PFSK-1 (cell line): ENCODE data around the gene ENTPD7.

Experiments used
- FOXP2 ChIP-seq: optimal IDR thresholded peaks from 2 replicates; pipeline ENCODE3; 2011; ENCODE audit warnings: borderline replicate concordance, control low read depth, inconsistent platforms; ENCODE audit not compliant: insufficient read depth; ENCODE audit errors: extremely low read length, extremely low read depth
- POLR2AphosphoS5 ChIP-seq: IDR thresholded peaks from 2 replicates; pipeline ENCODE4 v1.6.1; 2012; ENCODE audit warnings: low read depth, mild to moderate bottlenecking, control low read depth, low read length, moderate library complexity
- REST ChIP-seq, 2 experiments: IDR thresholded peaks; 2 replicates each; pipeline versions ENCODE4 v1.6.1 to v1.8.0; 2011 to 2012; ENCODE audit warnings: low read depth in 2 of 2, low read length in 2 of 2, control low read depth in 1 of 2, inconsistent platforms in 1 of 2, mild to moderate bottlenecking in 1 of 2, moderate library complexity in 1 of 2; ENCODE audit not compliant: insufficient read depth in 1 of 2
- SIN3A ChIP-seq: IDR thresholded peaks from 2 replicates; pipeline ENCODE4 v1.6.1; 2012; ENCODE audit warnings: mild to moderate bottlenecking, low read length, moderate library complexity, borderline replicate concordance; ENCODE audit not compliant: insufficient read depth
- TAF1 ChIP-seq: IDR thresholded peaks from 2 replicates; pipeline ENCODE4 v1.6.1; 2012; ENCODE audit warnings: low read length, control low read depth, borderline replicate concordance; ENCODE audit not compliant: insufficient read depth

ENTPD7 gene

DNA sequence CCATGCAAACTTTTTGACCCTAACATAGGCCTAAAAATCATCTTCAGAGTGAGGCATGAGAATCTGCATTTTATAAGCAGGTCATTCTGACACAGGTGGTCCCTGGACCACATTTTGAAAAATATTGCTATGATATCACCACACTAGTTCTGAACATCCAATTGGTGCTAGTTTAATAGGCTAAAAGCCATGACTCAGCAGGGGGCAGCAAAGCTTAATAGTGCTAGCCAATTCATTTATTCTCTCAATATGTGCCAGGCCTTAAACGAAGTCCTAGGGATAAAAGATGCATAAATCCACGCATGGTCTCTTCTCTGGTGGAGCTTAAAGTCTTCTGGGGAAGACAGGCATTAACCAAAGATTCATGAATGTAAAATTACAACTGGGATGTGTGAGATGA lies 28.9 kb upstream of the ENTPD7 start:
- TF ChIP-seq SIN3A (no peak), REST (IDR thresholded peaks at IDR 0.05; ENCODE audit: insufficient read depth in 1 of 2, low read depth in 2 of 2, low read length in 2 of 2) (no peak), TAF1 (no peak), FOXP2 (no peak), POLR2AphosphoS5 (no peak)

DNA sequence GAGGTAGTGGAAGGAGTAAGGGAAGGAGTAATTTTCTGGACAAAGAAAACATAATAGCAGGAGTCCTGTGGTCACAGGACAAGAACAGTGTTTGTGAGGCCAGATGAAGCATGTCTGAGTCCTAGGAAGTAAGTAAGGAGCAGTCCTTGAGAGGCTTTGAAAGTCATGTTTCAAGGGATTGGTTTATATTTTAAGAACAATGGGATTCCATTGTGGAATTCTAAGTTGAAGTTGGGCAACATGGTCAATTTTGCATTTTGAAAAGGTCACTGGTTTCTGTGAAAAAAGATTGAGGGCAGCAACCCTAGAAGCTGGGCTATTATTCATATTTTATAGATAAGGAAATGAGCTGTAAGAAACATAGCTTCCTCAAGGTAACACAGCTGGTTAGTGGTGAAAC lies 28.3 kb upstream of the ENTPD7 start:
- TF ChIP-seq REST (IDR thresholded peaks at IDR 0.05; ENCODE audit: insufficient read depth in 1 of 2, low read depth in 2 of 2, low read length in 2 of 2) (no peak), FOXP2 (no peak), SIN3A (no peak)

DNA sequence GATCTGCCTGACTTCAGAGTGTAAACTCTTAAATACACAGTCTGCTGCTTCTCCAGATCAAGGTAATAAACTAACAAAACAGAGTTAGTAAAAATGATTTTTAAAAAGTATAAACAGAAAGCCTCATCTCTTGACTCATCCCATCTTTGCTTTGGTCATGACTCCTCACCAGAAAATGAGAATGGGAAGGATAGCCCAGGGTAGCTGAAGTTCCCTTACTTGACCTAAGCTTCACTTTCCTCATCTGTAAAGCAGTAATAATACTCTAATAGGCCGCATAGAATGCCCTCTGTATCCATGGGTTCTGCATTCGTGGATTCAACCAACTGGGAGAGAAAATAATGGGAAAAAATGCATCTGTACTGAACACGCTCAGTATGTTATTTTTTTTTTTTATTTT lies 27.8 kb upstream of the ENTPD7 start:
- TF ChIP-seq FOXP2: no peak
- TF ChIP-seq TAF1: no peak
- no peak for TF ChIP-seq POLR2AphosphoS5
- TF ChIP-seq REST (IDR thresholded peaks at IDR 0.05; ENCODE audit: insufficient read depth in 1 of 2, low read depth in 2 of 2, low read length in 2 of 2): no peak
- TF ChIP-seq SIN3A: no peak

GRCh38 chr10:99633832-99634231 lies 25.5 kb upstream of the ENTPD7 start:
- TF ChIP-seq SIN3A (no peak), REST (IDR thresholded peaks at IDR 0.05; ENCODE audit: insufficient read depth in 1 of 2, low read depth in 2 of 2, low read length in 2 of 2) (no peak), TAF1 (no peak), FOXP2 (no peak), POLR2AphosphoS5 (no peak)

DNA sequence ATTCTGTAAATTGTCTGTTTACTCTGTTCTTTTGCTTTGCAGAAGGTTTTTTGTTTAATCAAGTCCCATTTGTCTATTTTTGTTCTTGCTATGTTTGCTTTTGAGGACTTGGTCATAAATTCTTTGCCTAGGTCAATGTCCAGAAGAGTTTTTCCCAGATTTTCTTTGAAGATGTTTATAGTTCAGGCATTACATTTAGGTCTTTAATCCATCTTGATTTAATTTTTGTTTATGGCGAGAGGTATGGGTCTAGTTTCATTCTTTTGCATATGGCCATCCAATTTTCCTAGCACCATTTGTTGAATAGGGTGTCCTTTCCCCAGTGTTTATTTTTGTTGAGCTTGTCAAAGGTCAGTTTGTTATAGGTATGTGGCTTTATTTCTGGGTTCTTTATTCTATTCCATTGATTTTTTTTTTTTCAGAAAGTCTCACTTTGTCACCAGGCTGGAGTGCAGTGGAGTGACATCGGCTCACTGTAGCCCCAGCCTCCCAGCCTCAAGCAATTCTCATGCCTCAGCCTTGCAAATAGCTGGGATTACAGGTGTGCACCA lies 11.6 kb upstream of the ENTPD7 start:
- TF ChIP-seq REST (IDR thresholded peaks at IDR 0.05; ENCODE audit: insufficient read depth in 1 of 2, low read depth in 2 of 2, low read length in 2 of 2): no peak
- TF ChIP-seq SIN3A: no peak
- TF ChIP-seq FOXP2: no peak
- TF ChIP-seq TAF1: no peak
- TF ChIP-seq POLR2AphosphoS5: no peak
